Measurements from ENCODE around the gene ZNF26.
"Not testable (repeated sequence)": the region's sequence is repeated elsewhere in the genome, so short reads cannot be mapped to it uniquely, and the experiment has no call there.

The ZNF26 gene

DNA sequence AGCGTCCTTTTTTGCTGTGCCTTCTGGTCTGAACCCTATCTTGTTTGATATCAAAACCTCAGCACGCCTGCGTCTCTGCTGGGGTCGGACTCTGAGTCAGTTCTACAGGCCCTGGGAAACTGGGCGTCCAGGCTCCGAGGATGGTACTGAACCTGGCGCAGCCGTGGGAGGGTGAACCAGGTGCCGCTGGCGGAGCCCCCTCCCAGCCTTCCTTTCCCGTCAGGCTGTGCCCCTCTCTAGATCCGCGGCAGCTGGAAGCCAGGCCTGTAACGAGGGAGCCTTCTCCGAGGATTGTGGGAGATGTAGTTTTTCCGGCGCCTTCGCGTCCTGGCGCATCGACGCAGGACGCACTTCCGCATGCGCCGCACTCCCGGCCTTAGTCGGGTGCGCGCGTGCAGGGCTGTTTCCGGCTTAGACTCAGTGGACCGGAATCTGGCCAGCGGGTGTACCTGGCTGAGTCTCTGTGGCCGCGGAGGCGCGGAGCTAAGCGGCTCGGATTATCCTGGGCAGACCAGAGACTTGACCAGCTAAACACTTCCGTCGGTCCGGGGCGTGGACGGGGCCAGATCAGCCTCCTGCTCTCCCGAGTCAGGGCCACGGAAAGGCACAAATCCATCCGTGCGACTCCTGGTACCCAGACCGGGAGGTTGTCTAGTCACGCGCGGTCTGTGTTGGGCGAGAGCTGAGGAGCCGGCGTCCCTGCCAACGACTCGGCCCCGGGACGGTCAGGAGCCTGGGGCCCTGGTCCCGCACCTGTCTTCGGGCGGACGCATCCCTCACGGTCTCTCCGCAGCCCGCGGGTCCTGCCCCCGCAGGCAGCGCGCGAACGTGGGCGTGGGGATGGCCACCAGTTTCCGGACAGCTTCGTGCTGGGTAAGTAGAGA, at the start of gene ZNF26:
Gene ZNF26 (plus strand): TSS at position 367 of the 884 bp plus-strand sequence. CDS start 474 bp downstream, at position 841.
- peak; percentile 91 for FAIRE-seq

GRCh38 chr12:132936921-132937320, 49.2 kb upstream of the ZNF26 start:
- not testable (repeated sequence) for FAIRE-seq

- no peak for FAIRE-seq
Measured at GRCh38 chr12:132937476-132937875, 48.7 kb upstream of the ZNF26 start.

DNA sequence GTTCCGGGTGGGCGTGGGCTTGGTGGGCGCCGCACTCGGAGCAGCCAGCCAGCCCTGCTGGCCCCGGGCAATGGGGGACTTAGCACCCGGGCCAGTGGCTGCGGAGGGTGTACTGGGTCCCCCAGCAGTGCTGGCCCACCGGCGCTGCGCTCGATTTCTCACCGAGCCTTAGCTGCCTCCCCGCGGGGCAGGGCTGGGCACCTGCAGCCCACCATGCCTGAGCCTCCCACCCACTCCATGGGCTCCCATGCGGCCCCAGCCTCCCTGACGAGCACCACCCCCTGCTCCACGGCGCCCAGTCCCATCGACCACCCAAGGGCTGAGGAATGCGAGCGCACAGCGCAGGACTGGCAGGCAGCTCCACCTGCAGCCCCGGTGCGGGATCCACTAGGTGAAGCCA, 47.4 kb upstream of the ZNF26 start:
- not testable (repeated sequence) for FAIRE-seq

- no peak for FAIRE-seq
Measured at GRCh38 chr12:132940071-132940719, 46.0 kb upstream of the ZNF26 start.

DNA sequence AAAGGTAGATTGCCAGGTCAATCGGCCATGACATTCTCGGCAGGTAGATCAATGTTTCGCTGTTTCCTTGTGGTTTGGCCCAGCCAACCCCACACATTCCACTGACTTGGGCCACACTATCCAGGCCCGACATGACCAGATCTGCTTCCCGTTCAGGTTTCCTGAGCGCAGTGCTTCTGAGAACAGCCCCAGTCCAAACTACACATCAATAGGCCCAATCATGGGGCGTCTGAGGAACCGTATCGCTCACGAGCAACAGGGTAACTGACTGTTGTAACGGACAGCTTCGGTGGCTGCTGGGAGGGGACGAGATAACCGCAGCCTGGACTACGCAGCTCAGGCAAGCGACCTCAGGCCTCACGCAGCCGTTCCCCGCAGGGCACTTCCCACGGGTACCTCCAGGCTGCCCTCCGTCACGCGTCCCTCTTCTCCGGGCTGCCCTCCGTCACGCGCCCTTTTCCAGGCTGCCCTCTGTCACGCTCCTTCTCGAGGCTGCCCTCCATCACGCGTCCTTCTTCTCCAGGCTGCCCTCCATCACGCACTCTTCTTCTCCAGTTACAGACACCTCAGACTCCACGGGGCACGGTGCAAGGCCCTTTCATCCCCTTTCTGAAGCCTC, 44.7 kb upstream of the ZNF26 start:
- no peak for FAIRE-seq

GRCh38 chr12:132942611-132943010, 43.6 kb upstream of the ZNF26 start:
- FAIRE-seq = no peak

- no peak for FAIRE-seq
Measured at GRCh38 chr12:132945806-132946205, 40.4 kb upstream of the ZNF26 start.

DNA sequence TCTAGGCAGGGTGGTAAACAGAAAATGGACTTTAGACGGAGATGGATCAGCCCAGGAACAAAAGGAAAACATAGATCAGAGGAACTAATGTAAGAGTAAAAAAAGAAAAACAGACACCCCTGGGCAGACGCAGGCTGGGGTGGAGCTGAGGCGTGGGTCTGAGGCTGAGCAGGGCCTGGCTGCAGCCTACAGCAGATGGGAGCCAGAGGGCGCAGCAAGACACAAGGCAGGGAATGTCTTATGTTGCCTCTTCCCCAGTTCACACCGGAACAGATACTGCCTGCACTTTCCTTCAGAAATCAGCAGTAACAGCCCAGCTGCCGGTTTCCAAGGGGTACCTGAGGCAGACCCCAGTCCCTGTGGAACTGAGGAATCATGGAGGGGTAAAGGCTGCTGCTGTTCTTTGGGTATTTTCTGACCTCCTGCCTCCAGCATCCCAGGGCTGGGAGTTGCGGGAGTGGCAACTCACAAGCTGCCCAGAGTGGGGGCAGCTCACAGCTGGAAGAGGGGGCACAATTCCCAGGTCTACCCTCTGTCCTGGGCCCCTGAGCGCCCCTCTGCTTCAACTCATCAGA, 39.8 kb upstream of the ZNF26 start:
- no peak for FAIRE-seq

GRCh38 chr12:132948146-132949066, 37.8 kb upstream of the ZNF26 start:
- FAIRE-seq = no peak

GRCh38 chr12:132949936-132950837, 36.0 kb upstream of the ZNF26 start:
- FAIRE-seq = no peak

- no peak for FAIRE-seq
Measured at GRCh38 chr12:132950844-132951535, 35.2 kb upstream of the ZNF26 start.

GRCh38 chr12:132951649-132952048, 34.5 kb upstream of the ZNF26 start:
- no peak for FAIRE-seq

- FAIRE-seq = no peak
Measured at GRCh38 chr12:132952371-132953162, 33.6 kb upstream of the ZNF26 start.

- FAIRE-seq = no peak
Measured at GRCh38 chr12:132953163-132953425, 33.1 kb upstream of the ZNF26 start.

- FAIRE-seq = no peak
Measured at GRCh38 chr12:132953771-132954170, 32.4 kb upstream of the ZNF26 start.

GRCh38 chr12:132954471-132955048, 31.6 kb upstream of the ZNF26 start:
- no peak for FAIRE-seq

GRCh38 chr12:132955094-132956010, 30.8 kb upstream of the ZNF26 start:
- FAIRE-seq = no peak
